HCT116 (cell line): ENCODE measurements around the gene IL19. TPM values are rescaled to one million over a fixed set of nuclear protein-coding genes. Genes with fewer than 3 reads are reported as not detected.

ENCODE experiments used
- ATAC-seq: fragments of 200-7000 bp; cut with Tn5 transposase; 2 replicates; pipeline ENCODE4 v1.9.1; 2020; ENCODE audit warnings: mild to moderate bottlenecking, moderate library complexity
- BruUV-seq: library from RNA; stranded (reverse); fragments of 400-500 nt; replicated peaks from 2 replicates; lab custom pipeline; 2021; lab: Mats Ljungman, UMichigan
- CTCF ChIA-PET: fragments of 300-600 bp; sonication (Branson Sonifier 250); formaldehyde crosslinking; loops from one replicate; lab custom pipeline; 2021; ENCODE audit warnings: antibody characterized with exemption; lab: Charles Lee
- POLR2A ChIA-PET: fragments of 300-600, 350-600 bp; sonication (Branson Sonifier 250); formaldehyde crosslinking; loops from one replicate; lab custom pipeline; 2021; ENCODE audit warnings: antibody characterized with exemption; lab: Charles Lee
- RAD21 ChIA-PET, 2 experiments: fragments of 300-600 bp; sonication (Branson Sonifier 250); formaldehyde crosslinking; loops; one replicate each; lab custom pipeline; 2023; ENCODE audit warnings: low total read pairs in 2 of 2; ENCODE audit not compliant: uncharacterized antibody in 2 of 2, unreplicated experiment in 2 of 2, low non-redundant PET in 1 of 2; lab: Charles Lee
- DNase-seq: peaks from one replicate; pipeline ENCODE4 v3.0.0-alpha.2; 2010; ENCODE audit warnings: low read depth, low spot score
- H2AFZ ChIP-seq: fragments of 200-600 bp; shearing (Covaris generic), sonication (generic); 2 replicates; pipeline ENCODE4 v1.6.1; 2017; ENCODE audit warnings: low read depth, mixed run types, mixed read lengths, antibody characterized with exemption, low read length; ENCODE audit not compliant: poor library complexity, severe bottlenecking
- H3K27ac ChIP-seq: 2 replicates; pipeline ENCODE4 v1.5.1; 2012; ENCODE audit warnings: low read depth, low read length
- H3K27me3 ChIP-seq: fragments of 200-600 bp; sonication (generic); 2 replicates; pipeline ENCODE4 v1.6.1; 2016; ENCODE audit warnings: mixed run types, low read length, mixed read lengths; ENCODE audit not compliant: insufficient read depth
- H3K36me3 ChIP-seq, 2 experiments: fragments of 200-500 bp in 1 of 2; fragments of 200-600 bp in 1 of 2; sonication (Bioruptor generic) in 1 of 2; sonication (generic) in 1 of 2; 2 replicates each; pipeline versions ENCODE4 v1.5.1 to v1.6.1; 2014 to 2016; ENCODE audit warnings: low read length in 2 of 2, inconsistent platforms in 1 of 2, mixed read lengths in 1 of 2, mixed run types in 1 of 2; ENCODE audit not compliant: insufficient read depth in 2 of 2, control insufficient read depth in 1 of 2
- H3K4me1 ChIP-seq, 2 experiments: fragments of 200-600 bp in 1 of 2; sonication (generic) in 1 of 2; 2 replicates each; pipeline versions ENCODE4 v1.5.1 to v1.6.1; 2012 to 2017; ENCODE audit warnings: low read length in 2 of 2, inconsistent platforms in 1 of 2, mild to moderate bottlenecking in 1 of 2, mixed read lengths in 1 of 2, mixed run types in 1 of 2, moderate library complexity in 1 of 2; ENCODE audit not compliant: insufficient read depth in 2 of 2, control insufficient read depth in 1 of 2
- H3K4me2 ChIP-seq: fragments of 200-600 bp; sonication (generic); 2 replicates; pipeline ENCODE4 v1.6.1; 2017; ENCODE audit warnings: mixed run types, low read length, mixed read lengths
- H3K4me3 ChIP-seq, 2 experiments: fragments of 200-600 bp in 1 of 2; sonication (generic) in 1 of 2; replicated peaks in 1 of 2; 2 replicates each; pipeline ENCODE4 v1.5.1; 2011 to 2016; ENCODE audit warnings: low read length in 2 of 2, control low read depth in 1 of 2, low read depth in 1 of 2, mild to moderate bottlenecking in 1 of 2, mixed read lengths in 1 of 2, mixed run types in 1 of 2
- H3K79me2 ChIP-seq: fragments of 200-600 bp; sonication (generic); 2 replicates; pipeline ENCODE4 v1.6.1; 2017; ENCODE audit warnings: mild to moderate bottlenecking, mixed run types, low read length, moderate library complexity, mixed read lengths; ENCODE audit not compliant: insufficient read depth
- H3K9ac ChIP-seq: fragments of 200-600 bp; sonication (generic); 2 replicates; pipeline ENCODE4 v1.6.1; 2016; ENCODE audit warnings: low read length, mixed read lengths
- H3K9me2 ChIP-seq: fragments of 200-600 bp; sonication (generic), shearing (Covaris generic); 2 replicates; pipeline ENCODE4 v1.6.1; 2017; ENCODE audit warnings: mixed run types, mild to moderate bottlenecking, moderate library complexity; ENCODE audit not compliant: insufficient read depth
- H3K9me3 ChIP-seq, 2 experiments: fragments of 200-500 bp in 1 of 2; fragments of 200-600 bp in 1 of 2; sonication (Bioruptor generic) in 1 of 2; sonication (generic) in 1 of 2; 2 replicates each; pipeline ENCODE4 v1.6.1; 2014 to 2017; ENCODE audit warnings: low read length in 2 of 2, mixed read lengths in 2 of 2, inconsistent platforms in 1 of 2, low read depth in 1 of 2, mild to moderate bottlenecking in 1 of 2, mixed run types in 1 of 2, moderate library complexity in 1 of 2; ENCODE audit not compliant: control insufficient read depth in 1 of 2, insufficient read depth in 1 of 2
- H4K20me1 ChIP-seq: fragments of 200-600 bp; sonication (generic), shearing (Covaris generic); 2 replicates; pipeline ENCODE4 v1.6.1; 2017; ENCODE audit warnings: mixed run types, mild to moderate bottlenecking, moderate library complexity; ENCODE audit not compliant: insufficient read depth
- CBX3 ChIP-seq: IDR thresholded peaks from 2 replicates; pipeline ENCODE4 v1.6.1; 2012; ENCODE audit warnings: low read depth
- EGR1 ChIP-seq: IDR thresholded peaks from 2 replicates; pipeline ENCODE4 v1.6.1; 2012; ENCODE audit warnings: low read depth
- ELF1 ChIP-seq: IDR thresholded peaks from 2 replicates; pipeline ENCODE4 v1.6.1; 2012; ENCODE audit warnings: low read depth, borderline replicate concordance
- EZH2 ChIP-seq: fragments of 200-600 bp; sonication (generic); IDR thresholded peaks from 2 replicates; pipeline ENCODE4 v1.6.1; 2017; ENCODE audit warnings: antibody characterized with exemption, mixed run types
- EZH2phosphoT487 ChIP-seq: fragments of 200-600 bp; IDR thresholded peaks from 2 replicates; pipeline ENCODE4 v1.6.1; 2018; ENCODE audit warnings: antibody characterized with exemption, borderline replicate concordance
- JUND ChIP-seq: IDR thresholded peaks from 2 replicates; pipeline ENCODE4 v1.6.1; 2012
- POLR2AphosphoS5 ChIP-seq: IDR thresholded peaks from 2 replicates; pipeline ENCODE4 v1.6.1; 2011; ENCODE audit warnings: mild to moderate bottlenecking, low read depth, low read length, moderate library complexity
- RAD21 ChIP-seq: IDR thresholded peaks from 2 replicates; pipeline ENCODE4 v1.6.1; 2012; ENCODE audit warnings: low read depth, mild to moderate bottlenecking
- REST ChIP-seq: IDR thresholded peaks from 2 replicates; pipeline ENCODE4 v1.6.1; 2012; ENCODE audit warnings: low read depth
- SIN3A ChIP-seq: IDR thresholded peaks from 2 replicates; pipeline ENCODE4 v1.6.1; 2012; ENCODE audit warnings: low read depth
- SP1 ChIP-seq: IDR thresholded peaks from 2 replicates; pipeline ENCODE4 v1.6.1; 2012; ENCODE audit warnings: low read depth
- TCF7L2 ChIP-seq: IDR thresholded peaks from 2 replicates; pipeline ENCODE4 v1.7.0; 2011; ENCODE audit warnings: borderline replicate concordance, inconsistent platforms; ENCODE audit not compliant: insufficient read depth, insufficient read length; ENCODE audit errors: extremely low read depth
- YY1 ChIP-seq: IDR thresholded peaks from 2 replicates; pipeline ENCODE4 v1.6.1; 2011; ENCODE audit warnings: low read length, low read depth, moderate library complexity, mild to moderate bottlenecking; ENCODE audit not compliant: insufficient replicate concordance; ENCODE audit errors: extremely low read depth
- ZFX ChIP-seq: fragments of 450-650 bp; IDR thresholded peaks from 2 replicates; pipeline ENCODE4 v1.6.1; 2017
- ZNF274 ChIP-seq: fragments of 200-500 bp; sonication (Bioruptor generic); IDR thresholded peaks from 2 replicates; pipeline ENCODE4 v1.6.1; 2014; ENCODE audit warnings: mild to moderate bottlenecking, low read depth, low read length, inconsistent platforms
- intact Hi-C: fragments of 100-400 bp; cut with micrococcal nuclease; formaldehyde crosslinking; loops from 2 replicates; pipeline ENCODE4 v1.10.0; 2022
- total RNA-seq: library from RNA; stranded (reverse); gene quantifications from one replicate; pipeline ENCODE4 v1.2.1, GENCODE V29; 2021; ENCODE audit not compliant: unreplicated experiment
- TF ChIP-seq, protein P1 (sequence below): IDR thresholded peaks from 2 replicates; pipeline ENCODE4 v1.6.1; 2012
- TF ChIP-seq, protein P2 (sequence below): IDR thresholded peaks from 2 replicates; pipeline ENCODE4 v1.6.1; 2012
- TF ChIP-seq, protein P3 (sequence below), 3 experiments: fragments of 200-600 bp in 1 of 3; sonication (generic) in 1 of 3; IDR thresholded peaks in 2 of 3; conservative IDR thresholded peaks in 1 of 3; 2 replicates each; pipeline ENCODE4 v1.5.1; 2012 to 2017; ENCODE audit warnings: low read depth in 2 of 3, low read length in 2 of 3, antibody characterized with exemption in 1 of 3, borderline replicate concordance in 1 of 3, control low read depth in 1 of 3, mild to moderate bottlenecking in 1 of 3, mixed read lengths in 1 of 3, mixed run types in 1 of 3, moderate library complexity in 1 of 3; ENCODE audit not compliant: insufficient read depth in 1 of 3

The IL19 gene
- total RNA-seq, 1 experiment from 2014 or later = not detected

- CTCF ChIA-PET = no interaction called here
- H3K4me2 ChIP-seq = no peak overlapping the region
- TF ChIP-seq JUND = no peak
- TF ChIP-seq, protein P1, sequence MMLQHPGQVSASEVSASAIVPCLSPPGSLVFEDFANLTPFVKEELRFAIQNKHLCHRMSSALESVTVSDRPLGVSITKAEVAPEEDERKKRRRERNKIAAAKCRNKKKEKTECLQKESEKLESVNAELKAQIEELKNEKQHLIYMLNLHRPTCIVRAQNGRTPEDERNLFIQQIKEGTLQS = no peak
- TF ChIP-seq, protein P2, sequence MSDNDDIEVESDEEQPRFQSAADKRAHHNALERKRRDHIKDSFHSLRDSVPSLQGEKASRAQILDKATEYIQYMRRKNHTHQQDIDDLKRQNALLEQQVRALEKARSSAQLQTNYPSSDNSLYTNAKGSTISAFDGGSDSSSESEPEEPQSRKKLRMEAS = no peak
- TF ChIP-seq EZH2 = no peak
- TF ChIP-seq POLR2AphosphoS5 = no peak
- TF ChIP-seq ELF1 = no peak
- TF ChIP-seq, protein P3, sequence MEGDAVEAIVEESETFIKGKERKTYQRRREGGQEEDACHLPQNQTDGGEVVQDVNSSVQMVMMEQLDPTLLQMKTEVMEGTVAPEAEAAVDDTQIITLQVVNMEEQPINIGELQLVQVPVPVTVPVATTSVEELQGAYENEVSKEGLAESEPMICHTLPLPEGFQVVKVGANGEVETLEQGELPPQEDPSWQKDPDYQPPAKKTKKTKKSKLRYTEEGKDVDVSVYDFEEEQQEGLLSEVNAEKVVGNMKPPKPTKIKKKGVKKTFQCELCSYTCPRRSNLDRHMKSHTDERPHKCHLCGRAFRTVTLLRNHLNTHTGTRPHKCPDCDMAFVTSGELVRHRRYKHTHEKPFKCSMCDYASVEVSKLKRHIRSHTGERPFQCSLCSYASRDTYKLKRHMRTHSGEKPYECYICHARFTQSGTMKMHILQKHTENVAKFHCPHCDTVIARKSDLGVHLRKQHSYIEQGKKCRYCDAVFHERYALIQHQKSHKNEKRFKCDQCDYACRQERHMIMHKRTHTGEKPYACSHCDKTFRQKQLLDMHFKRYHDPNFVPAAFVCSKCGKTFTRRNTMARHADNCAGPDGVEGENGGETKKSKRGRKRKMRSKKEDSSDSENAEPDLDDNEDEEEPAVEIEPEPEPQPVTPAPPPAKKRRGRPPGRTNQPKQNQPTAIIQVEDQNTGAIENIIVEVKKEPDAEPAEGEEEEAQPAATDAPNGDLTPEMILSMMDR (IDR thresholded peaks at IDR 0.05 in 2 of 3, conservative IDR thresholded peaks at IDR 0.05 in 1 of 3; ENCODE audit: borderline replicate concordance in 1 of 3, insufficient read depth in 1 of 3, low read depth in 2 of 3, low read length in 2 of 3) = no peak
- no peak for TF ChIP-seq REST
- TF ChIP-seq SP1 = no peak
- TF ChIP-seq CBX3 = no peak
- TF ChIP-seq YY1 = no peak
- no peak for TF ChIP-seq EZH2phosphoT487
- TF ChIP-seq EGR1 = no peak
- no peak for TF ChIP-seq RAD21
- no peak for TF ChIP-seq ZFX
- TF ChIP-seq ZNF274 = no peak
- TF ChIP-seq SIN3A = no peak
- TF ChIP-seq TCF7L2 = no peak
- POLR2A ChIA-PET = no interaction called here
- no peak overlapping the region for H3K4me3 ChIP-seq
- DNase-seq = no peak
- H3K4me1 ChIP-seq = no peaks in the 10 kb centered on the region
- peaks cover 17% of the 10 kb centered on the region for H3K27me3 ChIP-seq
- H3K27ac ChIP-seq = no peak overlapping the region
- H3K9ac ChIP-seq = no peak overlapping the region
- no peaks in the 10 kb centered on the region for H4K20me1 ChIP-seq
- H3K79me2 ChIP-seq = no peaks in the 10 kb centered on the region
- BruUV-seq = no TSS peak
- RAD21 ChIA-PET = no interaction called here
- H2AFZ ChIP-seq = no peak overlapping the region
- H3K9me2 ChIP-seq = no peaks in the 10 kb centered on the region
- H3K36me3 ChIP-seq = no peaks in the 10 kb centered on the region
- H3K9me3 ChIP-seq = no peaks in the 10 kb centered on the region
- intact Hi-C loops = no loop called here
- ATAC-seq = no peak
These were observed 16.6 kb upstream of the IL19 start for GRCh38 chr1:206754011-206754410.
